GM18907 (cell line): Measurements from ENCODE around the gene SRRM4.

Experiments used
- ATAC-seq: cut with Tn5 transposase; IDR thresholded peaks from one replicate; pipeline ENCODE4 v1.9.1; 2021; ENCODE audit warnings: mild to moderate bottlenecking, moderate library complexity; ENCODE audit not compliant: unreplicated experiment

SRRM4 gene

GRCh38 chr12:119114294-119114693 is 133.0 kb downstream of the SRRM4 start:
- no peak for ATAC-seq

- ATAC-seq: no peak
Measured at GRCh38 chr12:119115296-119115905, 134.1 kb downstream of the SRRM4 start.

GRCh38 chr12:119117936-119118335 is 136.6 kb downstream of the SRRM4 start:
- no peak for ATAC-seq

GRCh38 chr12:119118625-119119024 is 137.3 kb downstream of the SRRM4 start:
- ATAC-seq: no peak

GRCh38 chr12:119122047-119122446 is 140.7 kb downstream of the SRRM4 start:
- ATAC-seq: no peak

- no peak for ATAC-seq
Measured at GRCh38 chr12:119122751-119123150, 141.4 kb downstream of the SRRM4 start.

GRCh38 chr12:119128527-119128926 is 147.2 kb downstream of the SRRM4 start:
- ATAC-seq: no peak

- ATAC-seq: no peak
Measured at GRCh38 chr12:119129827-119130434, 148.6 kb downstream of the SRRM4 start.

- no peak for ATAC-seq
Measured at GRCh38 chr12:119130523-119130922, 149.2 kb downstream of the SRRM4 start.

- no peak for ATAC-seq
Measured at GRCh38 chr12:119134284-119135072, 153.1 kb downstream of the SRRM4 start.

GRCh38 chr12:119136811-119137410 is 155.6 kb downstream of the SRRM4 start:
- ATAC-seq: no peak

GRCh38 chr12:119139448-119139847 is 158.1 kb downstream of the SRRM4 start:
- no peak for ATAC-seq

GRCh38 chr12:119145367-119145766 is 164.0 kb downstream of the SRRM4 start:
- ATAC-seq: no peak

GRCh38 chr12:119147847-119148448 is 166.6 kb downstream of the SRRM4 start:
- ATAC-seq: no peak

- no peak for ATAC-seq
Measured at GRCh38 chr12:119149270-119149669, 167.9 kb downstream of the SRRM4 start.

GRCh38 chr12:119151445-119152026 is 170.2 kb downstream of the SRRM4 start:
- ATAC-seq: no peak

- no peak for ATAC-seq
Measured at GRCh38 chr12:119153477-119154434, 172.4 kb downstream of the SRRM4 start.

- ATAC-seq: no peak
Measured at GRCh38 chr12:119154435-119154818, 173.1 kb downstream of the SRRM4 start.

- ATAC-seq: no peak
Measured at GRCh38 chr12:119156401-119157044, 175.2 kb downstream of the SRRM4 start.
